GM13977 (cell line): ENCODE results near the gene MUCL3.
"Not testable (repeated sequence)": the region's sequence is repeated elsewhere in the genome, so short reads cannot be mapped to it uniquely, and the experiment has no call there.

Experiments
- DNase-seq: peaks from one replicate; pipeline ENCODE4 v3.0.0; 2012; ENCODE audit warnings: low spot score
- in situ Hi-C: fragments of 300-500 bp; cut with MboI; formaldehyde crosslinking; loops from one replicate; pipeline ENCODE4 v1.12.0; 2022; ENCODE audit warnings: low sequenced_read_pairs, low pct_unique_long_range_greater_than_20kb, mixed read lengths, inconsistent platforms; ENCODE audit not compliant: unreplicated experiment
- TF ChIP-seq, protein P1 (sequence below): IDR thresholded peaks from 2 replicates; pipeline ENCODE4 v1.5.1; 2012; ENCODE audit warnings: mild to moderate bottlenecking, control low read depth; ENCODE audit not compliant: insufficient read depth; ENCODE audit errors: extremely low read depth, missing control alignments

Gene MUCL3

GRCh38 chr6:30987304-30987703 is 46.5 kb downstream of the MUCL3 start:
- no peak for DNase-seq
- in situ Hi-C loops: no loop called here
- TF ChIP-seq, protein P1, sequence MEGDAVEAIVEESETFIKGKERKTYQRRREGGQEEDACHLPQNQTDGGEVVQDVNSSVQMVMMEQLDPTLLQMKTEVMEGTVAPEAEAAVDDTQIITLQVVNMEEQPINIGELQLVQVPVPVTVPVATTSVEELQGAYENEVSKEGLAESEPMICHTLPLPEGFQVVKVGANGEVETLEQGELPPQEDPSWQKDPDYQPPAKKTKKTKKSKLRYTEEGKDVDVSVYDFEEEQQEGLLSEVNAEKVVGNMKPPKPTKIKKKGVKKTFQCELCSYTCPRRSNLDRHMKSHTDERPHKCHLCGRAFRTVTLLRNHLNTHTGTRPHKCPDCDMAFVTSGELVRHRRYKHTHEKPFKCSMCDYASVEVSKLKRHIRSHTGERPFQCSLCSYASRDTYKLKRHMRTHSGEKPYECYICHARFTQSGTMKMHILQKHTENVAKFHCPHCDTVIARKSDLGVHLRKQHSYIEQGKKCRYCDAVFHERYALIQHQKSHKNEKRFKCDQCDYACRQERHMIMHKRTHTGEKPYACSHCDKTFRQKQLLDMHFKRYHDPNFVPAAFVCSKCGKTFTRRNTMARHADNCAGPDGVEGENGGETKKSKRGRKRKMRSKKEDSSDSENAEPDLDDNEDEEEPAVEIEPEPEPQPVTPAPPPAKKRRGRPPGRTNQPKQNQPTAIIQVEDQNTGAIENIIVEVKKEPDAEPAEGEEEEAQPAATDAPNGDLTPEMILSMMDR: no peak

GRCh38 chr6:30988209-30988825 is 47.5 kb downstream of the MUCL3 start:
- TF ChIP-seq, protein P1: no peak
- no peak for DNase-seq
- in situ Hi-C loops: no loop called here

GRCh38 chr6:30990422-30991086 is 49.8 kb downstream of the MUCL3 start:
- in situ Hi-C loops: no loop called here
- no peak for DNase-seq
- TF ChIP-seq, protein P1: no peak

DNA sequence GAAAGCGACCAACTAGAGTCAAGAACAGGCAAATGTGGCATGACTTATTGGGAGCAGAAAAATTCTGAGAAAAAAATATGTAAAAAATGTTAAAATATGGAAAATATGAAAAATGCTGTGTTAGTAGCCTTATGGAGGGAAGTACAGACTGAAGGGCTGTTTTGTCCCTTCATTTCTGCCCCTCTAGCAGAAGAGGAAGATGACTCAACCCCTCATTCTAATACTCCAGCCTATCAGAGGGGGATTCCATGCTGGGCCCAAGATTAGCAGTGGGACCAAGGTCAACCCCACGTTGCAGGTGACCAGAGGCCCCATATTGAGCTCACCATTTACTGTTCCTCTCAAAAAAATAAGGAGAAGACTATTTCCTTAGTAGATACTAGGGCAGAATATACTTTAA is 51.1 kb downstream of the MUCL3 start:
- no peak for DNase-seq
- in situ Hi-C loops: no loop called here
- TF ChIP-seq, protein P1: no peak

DNA sequence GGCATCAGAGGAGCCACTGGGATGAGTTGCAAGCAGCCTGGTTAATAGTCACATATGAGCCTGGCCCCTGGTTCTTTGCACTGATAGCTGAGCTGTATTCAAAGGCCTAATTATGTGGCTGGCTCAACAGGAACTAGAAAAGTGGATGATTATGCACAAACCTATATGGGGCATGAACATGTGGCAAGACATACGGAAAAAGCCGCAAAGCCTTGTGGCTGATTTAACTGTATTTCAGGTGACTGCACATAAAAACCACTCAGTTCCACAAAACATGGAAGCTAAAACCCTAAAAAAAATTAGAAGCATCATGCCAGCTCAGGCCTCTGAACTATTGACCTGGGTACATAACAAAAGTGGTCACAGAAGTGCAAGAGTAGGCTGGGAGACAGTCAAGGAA is 56.5 kb downstream of the MUCL3 start:
- no peak for DNase-seq
- in situ Hi-C loops: no loop called here
- TF ChIP-seq, protein P1: no peak

- in situ Hi-C loops: no loop called here
- TF ChIP-seq, protein P1: no peak
- DNase-seq: no peak
These were observed 58.0 kb downstream of the MUCL3 start for GRCh38 chr6:30998785-30999184.

DNA sequence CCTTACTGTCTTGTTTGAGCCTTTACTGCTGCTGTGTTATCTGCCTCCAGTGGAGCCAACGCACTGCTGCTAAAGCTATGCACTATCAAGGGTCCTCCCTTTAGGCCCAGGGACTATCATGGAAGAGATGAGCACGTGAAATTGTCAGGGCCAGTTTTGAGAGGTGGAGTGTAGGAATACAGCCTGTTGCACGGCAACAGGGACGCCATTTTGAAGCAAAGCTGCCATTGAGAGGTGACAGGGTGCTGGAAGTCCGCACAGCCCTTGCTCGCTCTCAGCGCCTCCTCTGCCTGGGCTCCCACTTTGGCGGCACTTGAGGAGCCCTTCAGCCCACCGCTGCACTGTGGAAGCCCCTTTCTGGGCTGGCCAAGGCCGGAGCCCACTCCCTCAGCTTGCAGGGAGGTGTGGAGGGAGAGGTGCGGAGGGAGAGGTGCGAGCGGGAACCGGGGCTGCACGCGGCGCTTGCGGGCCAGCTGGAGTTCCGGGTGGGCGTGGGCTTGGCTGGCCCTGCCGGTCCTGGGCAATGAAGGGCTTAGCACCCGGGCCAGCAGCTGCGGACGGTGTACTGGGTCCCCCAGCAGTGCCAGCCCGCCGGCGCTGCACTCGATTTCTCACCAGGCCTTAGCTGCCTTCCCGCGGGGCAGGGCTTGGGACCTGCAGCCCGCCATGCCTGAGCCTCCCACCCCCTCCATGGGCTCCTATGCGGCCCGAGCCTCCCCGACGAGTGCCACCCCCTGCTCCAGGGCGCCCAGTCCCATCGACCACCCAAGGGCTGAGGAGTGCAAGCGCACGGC is 59.5 kb downstream of the MUCL3 start:
- in situ Hi-C loops, DNase-seq: not testable (repeated sequence)
